ENCODE data around the gene LCNL1. TPM values are rescaled to one million over a fixed set of nuclear protein-coding genes. Genes with fewer than 3 reads are reported as not detected.

LCNL1 gene
- total RNA-seq, 1 experiment from 2014 or later, result 0.41 TPM

GRCh38 chr9:136952876-136953770 is 29.7 kb upstream of the LCNL1 start:
- no peak overlapping the region for H2AFZ ChIP-seq
- H3K36me3 ChIP-seq (ENCODE audit: low read depth), result no peaks in the 10 kb centered on the region
- H4K20me1 ChIP-seq (ENCODE audit: insufficient read depth), result no peaks in the 10 kb centered on the region
- CTCF ChIA-PET, result interaction anchor here (0.5 kb wide), 1 partner anchor 112 kb away, joined by 3 read pairs; no protein-coding TSS in a partner anchor
- no peak overlapping the region for H3K4me2 ChIP-seq
- no peaks in the 10 kb centered on the region for H3K9me3 ChIP-seq (ENCODE audit: insufficient read depth, low read depth)
- POLR2A ChIA-PET (ENCODE audit: unreplicated experiment), result interaction anchor here (0.7 to 1.0 kb wide), 2 partner anchors 12 to 40 kb away, joined by 3 read pairs; no protein-coding TSS in a partner anchor
- no TSS peak for BruUV-seq (replicated peaks)
- no peak overlapping the region for H3K27ac ChIP-seq
- no peaks in the 10 kb centered on the region for H3K79me2 ChIP-seq (ENCODE audit: low read depth)
- peaks cover 17% of the 10 kb centered on the region for H3K4me1 ChIP-seq (replicated peaks; ENCODE audit: insufficient read depth)
- no peaks in the 10 kb centered on the region for H3K27me3 ChIP-seq (ENCODE audit: insufficient read depth, low read depth)
- TF ChIP-seq, protein P1, sequence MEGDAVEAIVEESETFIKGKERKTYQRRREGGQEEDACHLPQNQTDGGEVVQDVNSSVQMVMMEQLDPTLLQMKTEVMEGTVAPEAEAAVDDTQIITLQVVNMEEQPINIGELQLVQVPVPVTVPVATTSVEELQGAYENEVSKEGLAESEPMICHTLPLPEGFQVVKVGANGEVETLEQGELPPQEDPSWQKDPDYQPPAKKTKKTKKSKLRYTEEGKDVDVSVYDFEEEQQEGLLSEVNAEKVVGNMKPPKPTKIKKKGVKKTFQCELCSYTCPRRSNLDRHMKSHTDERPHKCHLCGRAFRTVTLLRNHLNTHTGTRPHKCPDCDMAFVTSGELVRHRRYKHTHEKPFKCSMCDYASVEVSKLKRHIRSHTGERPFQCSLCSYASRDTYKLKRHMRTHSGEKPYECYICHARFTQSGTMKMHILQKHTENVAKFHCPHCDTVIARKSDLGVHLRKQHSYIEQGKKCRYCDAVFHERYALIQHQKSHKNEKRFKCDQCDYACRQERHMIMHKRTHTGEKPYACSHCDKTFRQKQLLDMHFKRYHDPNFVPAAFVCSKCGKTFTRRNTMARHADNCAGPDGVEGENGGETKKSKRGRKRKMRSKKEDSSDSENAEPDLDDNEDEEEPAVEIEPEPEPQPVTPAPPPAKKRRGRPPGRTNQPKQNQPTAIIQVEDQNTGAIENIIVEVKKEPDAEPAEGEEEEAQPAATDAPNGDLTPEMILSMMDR (conservative IDR thresholded peaks at IDR 0.05), result no peak
- no peak for TF ChIP-seq EZH2 (IDR thresholded peaks at IDR 0.05; ENCODE audit: low read depth)
- H3K4me3 ChIP-seq, result no peak overlapping the region
- peaks cover 14% of the 10 kb centered on the region; the same call in 1 of the 2 replicates for H3F3A ChIP-seq (ENCODE audit: insufficient read depth, low read depth)
- no peaks in the 10 kb centered on the region for H3K9me2 ChIP-seq (ENCODE audit: insufficient read depth)
- intact Hi-C loops (cut with micrococcal nuclease; ENCODE audit: unreplicated experiment), result no loop called here
- DNase-seq, result no peak

DNA sequence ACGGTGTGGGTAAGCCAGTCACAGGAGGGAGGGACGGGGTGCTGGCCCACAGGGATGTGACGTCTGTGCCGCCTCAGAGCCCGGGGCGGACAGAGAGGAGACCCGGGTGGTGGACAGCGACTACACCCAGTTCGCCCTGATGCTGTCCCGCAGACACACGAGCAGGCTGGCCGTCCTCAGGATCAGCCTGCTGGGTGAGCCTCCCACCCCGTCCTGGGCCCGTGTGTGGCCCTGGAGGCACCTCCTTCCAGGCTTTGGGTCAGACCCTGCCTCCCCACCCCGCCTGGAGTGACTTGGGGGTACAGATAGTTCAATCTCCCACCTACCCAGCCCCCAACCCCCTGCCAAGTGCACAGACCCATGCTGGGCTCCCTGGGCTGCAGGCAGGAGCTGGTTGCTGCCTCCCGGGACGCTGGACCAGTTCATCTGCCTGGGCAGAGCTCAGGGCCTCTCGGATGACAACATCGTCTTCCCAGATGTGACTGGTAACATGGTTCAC is 29.0 kb upstream of the LCNL1 start:
- intact Hi-C loops (cut with micrococcal nuclease; ENCODE audit: unreplicated experiment), result no loop called here
- no peak for TF ChIP-seq EZH2 (IDR thresholded peaks at IDR 0.05; ENCODE audit: low read depth)
- TF ChIP-seq, protein P1 (conservative IDR thresholded peaks at IDR 0.05), result no peak
- peaks cover 7% of the 10 kb centered on the region; the same call in 1 of the 2 replicates for H3F3A ChIP-seq (ENCODE audit: insufficient read depth, low read depth)
- no peaks in the 10 kb centered on the region for H3K9me3 ChIP-seq (ENCODE audit: insufficient read depth, low read depth)
- no peak overlapping the region for H3K4me2 ChIP-seq
- no peaks in the 10 kb centered on the region for H3K79me2 ChIP-seq (ENCODE audit: low read depth)
- H3K4me3 ChIP-seq, result no peak overlapping the region
- no peaks in the 10 kb centered on the region for H3K27me3 ChIP-seq (ENCODE audit: insufficient read depth, low read depth)
- no TSS peak for BruUV-seq (replicated peaks)
- no peak overlapping the region for H3K27ac ChIP-seq
- no peaks in the 10 kb centered on the region for H3K36me3 ChIP-seq (ENCODE audit: low read depth)
- H3K9me2 ChIP-seq (ENCODE audit: insufficient read depth), result no peaks in the 10 kb centered on the region
- peaks cover 10% of the 10 kb centered on the region; the same call in 1 of the 2 replicates for H3K4me1 ChIP-seq (replicated peaks; ENCODE audit: insufficient read depth)
- no peak overlapping the region for H2AFZ ChIP-seq
- ChIA-PET POLR2A (ENCODE audit: unreplicated experiment) (interaction anchor here (0.6 to 1.0 kb wide), 2 partner anchors 9 to 11 kb away, joined by 3 to 6 read pairs; no protein-coding TSS in a partner anchor), CTCF (interaction anchor here (0.6 kb wide), 1 partner anchor 242 kb away, joined by 3 read pairs; no protein-coding TSS in a partner anchor)
- no peaks in the 10 kb centered on the region for H4K20me1 ChIP-seq (ENCODE audit: insufficient read depth)
- DNase-seq, result no peak

DNA sequence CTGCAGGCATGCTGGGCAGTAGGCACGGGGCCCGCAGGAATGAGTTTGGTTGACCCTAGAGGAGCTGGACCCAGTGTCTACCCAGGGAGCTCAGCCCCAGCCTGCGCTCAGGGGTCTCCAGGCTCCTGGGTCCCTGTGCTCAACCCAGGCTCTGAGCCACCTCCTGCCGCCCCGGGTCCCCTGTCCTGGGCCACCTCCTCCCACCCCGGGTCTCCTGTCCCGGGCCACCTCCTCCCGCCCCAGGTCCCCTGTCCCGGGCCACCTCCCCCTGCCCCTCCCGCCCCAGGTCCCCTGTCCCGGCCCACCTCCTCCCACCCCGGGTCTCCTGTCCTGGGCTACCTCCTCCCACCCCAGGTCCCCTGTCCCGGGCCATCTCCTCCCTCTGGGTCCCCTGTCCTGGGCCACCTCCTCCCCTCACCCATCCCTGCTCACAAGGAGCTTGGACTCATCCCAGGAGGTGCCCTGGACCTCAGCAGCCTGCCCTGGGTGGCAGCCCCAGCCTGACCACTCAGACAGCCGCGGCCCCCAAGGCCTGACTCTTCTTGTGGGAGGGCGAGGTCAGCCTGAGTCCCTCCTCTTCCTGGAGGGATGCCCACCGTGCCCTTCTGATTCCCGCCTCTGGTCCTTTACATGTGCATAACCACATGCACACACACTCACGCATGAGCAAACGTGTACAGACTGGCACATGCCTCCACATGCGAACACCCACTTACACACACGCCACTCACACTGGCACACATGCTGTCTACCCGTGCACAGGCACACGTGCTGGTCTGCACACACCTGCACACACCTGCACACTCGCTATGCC is 28.3 kb upstream of the LCNL1 start:
- intact Hi-C loops (cut with micrococcal nuclease; ENCODE audit: unreplicated experiment), result no loop called here
- peaks cover 5% of the 10 kb centered on the region; the same call in 1 of the 2 replicates for H3F3A ChIP-seq (ENCODE audit: insufficient read depth, low read depth)
- no peaks in the 10 kb centered on the region for H3K9me2 ChIP-seq (ENCODE audit: insufficient read depth)
- DNase-seq, result no peak
- POLR2A ChIA-PET (ENCODE audit: unreplicated experiment), result interaction anchor here (0.6 to 1.0 kb wide), 2 partner anchors 8 to 10 kb away, joined by 3 to 6 read pairs; no protein-coding TSS in a partner anchor
- H3K79me2 ChIP-seq (ENCODE audit: low read depth), result no peaks in the 10 kb centered on the region
- no peak overlapping the region for H3K4me3 ChIP-seq
- H3K9me3 ChIP-seq (ENCODE audit: insufficient read depth, low read depth), result no peaks in the 10 kb centered on the region
- H3K36me3 ChIP-seq (ENCODE audit: low read depth), result no peaks in the 10 kb centered on the region
- TF ChIP-seq, protein P1 (conservative IDR thresholded peaks at IDR 0.05), result no peak
- TF ChIP-seq EZH2 (IDR thresholded peaks at IDR 0.05; ENCODE audit: low read depth), result no peak
- H2AFZ ChIP-seq, result no peak overlapping the region
- peaks cover 6% of the 10 kb centered on the region; the same call in 1 of the 2 replicates for H3K4me1 ChIP-seq (replicated peaks; ENCODE audit: insufficient read depth)
- no peak overlapping the region for H3K27ac ChIP-seq
- no peaks in the 10 kb centered on the region for H3K27me3 ChIP-seq (ENCODE audit: insufficient read depth, low read depth)
- BruUV-seq (replicated peaks), result no TSS peak
- H3K4me2 ChIP-seq, result no peak overlapping the region
- CTCF ChIA-PET, result interaction anchor here (0.6 kb wide), 1 partner anchor 241 kb away, joined by 3 read pairs; no protein-coding TSS in a partner anchor
- no peaks in the 10 kb centered on the region for H4K20me1 ChIP-seq (ENCODE audit: insufficient read depth)
